Measurements from ENCODE around the gene ADCY9.

DNA sequence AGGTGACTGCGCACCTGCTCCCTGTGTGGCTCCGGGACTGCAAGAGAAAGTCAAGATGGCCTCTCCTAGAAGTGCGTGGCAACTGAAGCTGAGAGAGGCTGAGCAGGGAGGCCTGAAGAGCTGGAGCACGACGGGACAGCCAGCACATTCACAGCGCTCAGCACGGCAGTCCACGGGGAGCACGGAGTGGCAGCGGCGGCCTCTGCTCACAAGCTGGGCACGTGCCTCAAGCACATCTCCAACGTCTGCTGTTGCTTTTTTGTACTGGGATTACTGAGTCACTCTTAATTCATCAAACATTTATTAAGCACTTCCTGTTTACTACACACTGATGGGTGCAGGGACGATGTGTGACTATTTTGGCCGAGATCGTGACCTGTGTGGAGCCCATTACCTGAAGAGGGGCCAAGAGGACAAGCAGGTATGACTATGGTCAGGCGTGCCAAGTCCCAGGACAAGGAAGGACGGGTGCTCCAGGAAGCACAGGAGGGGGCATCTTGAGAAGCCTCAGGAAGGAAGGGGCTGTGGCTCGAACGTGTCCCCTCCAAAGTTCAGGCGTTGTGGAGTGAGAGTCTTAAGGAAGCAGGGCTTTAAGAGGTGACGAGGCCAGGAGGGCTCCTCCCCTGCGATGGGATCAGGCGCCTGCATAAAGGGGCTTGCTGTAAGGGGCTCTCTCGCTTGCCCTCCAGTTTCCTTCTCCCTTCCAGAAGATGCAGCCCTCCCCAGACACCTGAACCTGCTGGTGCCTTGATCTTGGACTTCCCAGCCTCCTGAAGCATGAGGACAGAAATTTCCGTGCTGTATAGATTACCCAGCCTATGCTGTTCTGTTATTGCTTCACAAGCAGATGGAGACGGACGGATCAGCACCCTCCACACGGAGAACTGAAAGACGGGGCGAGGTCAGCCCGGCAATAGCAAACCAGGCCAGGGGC lies 105.8 kb downstream of the ADCY9 start:
- no peak for TF ChIP-seq EZH2 (IDR thresholded peaks at IDR 0.05; ENCODE audit: borderline replicate concordance, insufficient read depth, low read depth, low read length, poor library complexity, severe bottlenecking)
- TF ChIP-seq, protein P1, sequence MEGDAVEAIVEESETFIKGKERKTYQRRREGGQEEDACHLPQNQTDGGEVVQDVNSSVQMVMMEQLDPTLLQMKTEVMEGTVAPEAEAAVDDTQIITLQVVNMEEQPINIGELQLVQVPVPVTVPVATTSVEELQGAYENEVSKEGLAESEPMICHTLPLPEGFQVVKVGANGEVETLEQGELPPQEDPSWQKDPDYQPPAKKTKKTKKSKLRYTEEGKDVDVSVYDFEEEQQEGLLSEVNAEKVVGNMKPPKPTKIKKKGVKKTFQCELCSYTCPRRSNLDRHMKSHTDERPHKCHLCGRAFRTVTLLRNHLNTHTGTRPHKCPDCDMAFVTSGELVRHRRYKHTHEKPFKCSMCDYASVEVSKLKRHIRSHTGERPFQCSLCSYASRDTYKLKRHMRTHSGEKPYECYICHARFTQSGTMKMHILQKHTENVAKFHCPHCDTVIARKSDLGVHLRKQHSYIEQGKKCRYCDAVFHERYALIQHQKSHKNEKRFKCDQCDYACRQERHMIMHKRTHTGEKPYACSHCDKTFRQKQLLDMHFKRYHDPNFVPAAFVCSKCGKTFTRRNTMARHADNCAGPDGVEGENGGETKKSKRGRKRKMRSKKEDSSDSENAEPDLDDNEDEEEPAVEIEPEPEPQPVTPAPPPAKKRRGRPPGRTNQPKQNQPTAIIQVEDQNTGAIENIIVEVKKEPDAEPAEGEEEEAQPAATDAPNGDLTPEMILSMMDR (IDR thresholded peaks at IDR 0.05), result no peak

All from B cell (primary cell).